ENCODE results near the gene RERE.

DNA sequence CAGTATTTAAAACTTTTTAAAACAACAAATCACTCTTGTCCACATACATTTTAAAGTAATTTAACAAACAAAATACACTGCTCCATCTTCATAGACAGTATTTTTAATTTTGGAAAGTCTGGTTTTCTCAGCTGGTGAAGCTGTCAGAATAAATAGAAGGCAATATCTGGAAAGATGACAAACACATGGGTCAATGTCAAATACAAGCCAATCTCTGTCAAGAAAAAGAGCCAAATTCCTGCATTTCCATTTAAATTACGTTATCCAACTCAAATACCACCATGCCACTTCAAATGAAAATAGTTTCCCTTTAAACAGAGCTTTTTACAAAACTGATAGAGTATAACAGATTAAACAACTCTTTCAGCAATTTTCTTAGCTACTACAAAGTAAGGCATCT is 176.5 kb downstream of the RERE start:
- TF ChIP-seq CTCF (IDR thresholded peaks at IDR 0.05), result no peak
- no peak for TF ChIP-seq POLR2A (IDR thresholded peaks at IDR 0.05)

Data from uterus (tissue), 2 donors.